Stimulated activated CD4-positive, alpha-beta T cell treated with anti-CD3 and anti-CD28 coated beads, Interleukin-15, amount 100 ng/mL, for 1 hour (primary cell): ENCODE measurements around the gene LDHAL6B.
"Not testable (repeated sequence)": the region's sequence is repeated elsewhere in the genome, so short reads cannot be mapped to it uniquely, and the experiment has no call there.

Source experiments
- DNase-seq, 2 donors: peaks; one replicate each; pipeline ENCODE4 v3.0.0-alpha.2; 2020; ENCODE audit warnings: low read depth in 1 of 2, low spot score in 1 of 2

LDHAL6B gene

DNA sequence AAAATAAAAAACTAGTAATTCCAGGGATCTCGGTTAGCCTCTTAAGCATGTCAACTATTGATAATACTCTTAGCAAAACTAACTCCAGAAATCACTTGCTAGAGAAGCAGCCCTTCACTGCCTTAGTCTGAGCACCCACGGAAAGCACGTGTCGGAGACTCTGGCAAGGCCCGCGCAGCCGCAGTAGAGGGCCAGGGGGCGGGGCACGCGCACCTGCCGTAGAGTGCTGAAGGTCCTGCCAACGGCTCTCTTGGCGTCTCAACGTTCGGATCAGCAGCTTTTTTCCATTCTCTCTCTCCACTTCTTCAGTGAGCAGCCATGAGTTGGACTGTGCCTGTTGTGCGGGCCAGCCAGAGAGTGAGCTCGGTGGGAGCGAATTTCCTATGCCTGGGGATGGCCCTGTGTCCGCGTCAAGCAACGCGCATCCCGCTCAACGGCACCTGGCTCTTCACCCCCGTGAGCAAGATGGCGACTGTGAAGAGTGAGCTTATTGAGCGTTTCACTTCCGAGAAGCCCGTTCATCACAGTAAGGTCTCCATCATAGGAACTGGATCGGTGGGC lies at the start of gene LDHAL6B:
TSS of gene LDHAL6B (plus strand) at position 221 of the 561 bp plus-strand sequence. CDS start at position 319, 98 bp downstream.
- DNase-seq = no peak

DNA sequence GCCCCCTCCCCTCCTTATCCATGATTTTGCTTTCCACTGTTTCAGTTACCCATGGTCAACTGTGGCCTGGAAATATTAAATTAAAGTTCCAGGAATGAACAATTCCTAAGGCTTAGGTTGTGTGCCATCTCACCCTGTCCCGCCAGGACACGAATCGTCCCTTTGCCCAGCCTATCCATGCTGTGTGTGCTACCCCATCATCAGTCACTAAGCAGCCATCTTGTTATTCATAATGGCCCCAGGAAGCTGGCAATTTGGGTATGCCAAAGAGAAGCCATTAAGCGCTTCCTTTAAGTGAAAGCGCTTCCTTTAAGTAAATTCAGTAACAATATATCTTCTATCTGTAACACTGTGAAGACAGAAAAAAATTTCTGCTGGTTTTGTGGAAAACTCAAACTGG lies 49.2 kb upstream of the LDHAL6B start:
- DNase-seq = no peak

DNA sequence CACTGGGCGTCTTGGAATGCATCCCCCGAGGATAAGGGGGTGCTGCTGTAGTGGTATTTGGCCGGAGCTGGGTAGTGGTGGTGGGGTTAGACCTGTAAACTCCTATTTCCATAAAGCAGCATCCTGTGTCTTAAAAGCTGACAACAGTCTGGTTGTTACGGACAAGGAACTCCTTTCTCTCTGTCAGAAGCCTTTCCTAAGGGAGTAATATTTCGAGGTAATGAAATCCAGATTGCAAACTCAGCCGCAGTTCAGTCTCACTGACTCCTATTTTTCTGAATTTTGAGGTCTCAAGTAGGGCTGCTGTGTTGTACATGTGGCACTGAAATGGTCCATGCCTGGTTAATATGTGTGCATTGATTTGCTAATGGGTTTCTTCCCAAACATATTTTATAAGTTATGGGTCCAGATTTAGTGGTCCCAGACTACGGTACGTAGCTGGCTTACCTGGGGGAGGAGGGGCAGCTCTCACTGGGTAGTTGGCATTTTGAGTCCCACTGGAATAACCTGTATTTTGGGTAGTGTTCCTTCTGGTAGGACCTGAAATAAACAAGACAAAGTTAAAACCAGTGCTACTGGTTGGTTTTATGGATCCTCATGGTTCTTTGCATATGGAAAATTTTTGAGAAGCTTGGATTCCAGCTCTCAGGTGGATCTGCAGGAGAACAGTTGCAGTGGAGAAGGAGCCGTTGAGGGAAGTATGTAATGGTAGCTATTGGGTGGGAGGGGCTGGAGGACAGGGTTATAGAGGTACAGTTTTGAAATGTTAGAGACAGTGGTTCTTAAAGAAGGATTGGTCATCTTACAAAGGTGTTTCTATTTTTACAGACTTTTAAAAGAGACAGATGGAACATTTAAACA lies 48.6 kb upstream of the LDHAL6B start:
- no peak for DNase-seq

- DNase-seq = no peak
Observed at GRCh38 chr15:59158701-59159034, 48.0 kb upstream of the LDHAL6B start.

DNA sequence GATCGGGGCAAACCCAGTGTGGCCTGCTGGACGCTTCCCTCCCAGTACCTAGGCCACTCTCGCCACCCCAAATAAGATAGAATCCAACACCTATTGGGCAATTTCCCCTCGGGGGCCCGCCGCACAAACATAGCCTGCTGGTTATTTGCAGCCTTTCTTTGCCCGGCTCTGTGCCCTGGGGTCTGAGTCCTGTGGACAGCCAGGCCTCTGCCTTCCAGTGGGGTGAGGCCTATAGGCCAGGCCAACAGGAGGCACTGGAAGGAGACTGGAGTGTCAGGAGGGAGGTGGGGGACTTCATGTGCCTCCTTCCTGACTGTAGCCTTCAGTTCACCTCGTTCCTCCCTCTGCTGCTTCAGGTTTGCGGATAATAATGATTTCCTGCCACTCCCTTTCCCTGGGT lies 47.4 kb upstream of the LDHAL6B start:
- DNase-seq = no peak

- DNase-seq = no peak
Observed at GRCh38 chr15:59160880-59161593, 45.6 kb upstream of the LDHAL6B start.

- DNase-seq = not testable (repeated sequence)
Observed at GRCh38 chr15:59162080-59162479, 44.6 kb upstream of the LDHAL6B start.

DNA sequence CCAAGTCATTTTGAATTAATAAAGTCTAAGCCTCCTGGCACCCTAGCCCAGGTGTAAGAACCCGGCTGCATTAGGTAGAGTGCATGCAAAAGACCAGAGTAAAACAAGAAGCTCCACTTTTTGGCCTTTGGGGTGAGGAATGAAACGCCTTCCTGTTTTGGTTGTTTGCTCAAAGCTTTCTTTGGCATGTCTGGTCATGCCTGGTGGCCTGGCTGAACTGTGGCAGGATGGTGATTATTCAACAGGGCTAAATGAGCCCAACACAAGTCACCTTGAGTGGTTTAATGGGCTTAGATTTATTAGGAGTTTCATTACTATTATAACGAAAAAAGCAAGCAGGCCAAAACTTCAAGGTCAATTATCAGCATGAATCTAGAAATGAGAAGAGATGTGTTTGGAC lies 40.9 kb upstream of the LDHAL6B start:
- no peak for DNase-seq

GRCh38 chr15:59166166-59166565 lies 40.5 kb upstream of the LDHAL6B start:
- DNase-seq = no peak

DNA sequence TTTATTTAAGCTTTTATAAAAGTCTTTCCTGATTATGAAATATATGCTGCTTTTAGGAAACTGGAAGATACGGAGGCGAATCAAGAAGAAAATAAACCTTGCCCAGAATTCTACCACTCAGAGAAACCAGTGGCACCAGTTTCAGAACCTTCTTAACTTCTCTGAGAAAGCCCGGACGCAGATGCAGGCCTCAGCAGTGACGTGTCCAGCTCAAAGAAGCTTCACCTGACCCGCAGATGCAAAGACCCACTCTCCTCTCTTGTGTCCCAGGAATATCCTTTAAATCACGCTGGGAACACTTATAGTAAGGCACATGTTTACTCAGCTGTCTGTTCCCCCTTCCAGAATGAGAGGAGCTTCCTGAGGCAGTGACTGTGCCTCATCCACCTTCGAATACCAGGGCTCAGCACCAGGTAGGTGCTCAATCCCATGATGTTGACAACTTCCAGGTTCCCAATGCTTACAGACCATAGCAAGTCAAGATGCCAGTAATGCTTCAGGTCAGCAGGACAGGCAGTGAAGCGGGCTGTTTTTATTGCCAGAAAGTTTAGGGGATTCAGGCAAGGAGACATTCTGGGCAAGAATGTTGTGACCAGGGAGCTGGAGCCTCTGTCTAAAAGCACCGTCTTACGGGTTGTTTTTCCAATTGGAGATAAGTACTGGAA lies 39.9 kb upstream of the LDHAL6B start:
- DNase-seq = no peak

DNA sequence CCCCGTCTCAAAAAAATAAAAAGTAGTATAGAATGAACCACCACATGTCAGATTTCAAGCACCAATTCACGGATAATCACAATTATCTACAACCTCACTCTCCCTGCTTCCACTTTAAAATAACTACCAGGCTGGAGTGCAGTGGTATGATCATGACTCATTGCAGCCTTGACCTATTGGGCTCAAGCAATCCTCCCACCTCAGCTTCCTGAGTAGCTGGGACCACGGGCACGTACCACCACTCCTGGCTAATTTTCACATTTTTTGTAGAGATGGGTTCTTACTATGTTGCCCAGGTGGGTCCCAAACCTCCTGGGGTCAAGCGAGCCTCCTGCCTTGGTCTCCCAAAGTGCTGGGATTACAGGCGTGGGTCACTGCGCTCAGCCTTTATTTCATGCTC lies 38.1 kb upstream of the LDHAL6B start:
- no peak for DNase-seq

DNA sequence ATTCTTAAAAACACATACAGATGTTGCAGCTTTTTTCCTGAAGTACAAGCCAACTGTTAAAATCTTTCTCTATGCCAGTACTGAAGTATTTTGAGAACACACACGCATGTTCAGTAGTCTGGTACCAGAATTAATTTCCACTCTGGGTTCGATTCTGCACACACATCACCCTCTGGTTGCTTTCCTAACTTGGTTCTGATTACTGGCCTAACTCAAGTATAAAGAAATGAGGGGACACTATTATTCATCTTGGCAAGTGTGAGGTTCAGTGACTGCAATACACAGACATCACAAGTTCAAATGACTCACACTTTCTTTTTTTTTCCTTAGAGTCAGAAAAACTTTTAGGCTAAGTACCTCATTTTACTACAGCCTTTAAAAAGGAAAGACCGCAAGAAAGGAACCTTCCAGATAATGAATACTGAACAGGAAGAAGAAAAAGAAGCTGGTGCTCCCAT lies 37.4 kb upstream of the LDHAL6B start:
- DNase-seq = no peak

DNA sequence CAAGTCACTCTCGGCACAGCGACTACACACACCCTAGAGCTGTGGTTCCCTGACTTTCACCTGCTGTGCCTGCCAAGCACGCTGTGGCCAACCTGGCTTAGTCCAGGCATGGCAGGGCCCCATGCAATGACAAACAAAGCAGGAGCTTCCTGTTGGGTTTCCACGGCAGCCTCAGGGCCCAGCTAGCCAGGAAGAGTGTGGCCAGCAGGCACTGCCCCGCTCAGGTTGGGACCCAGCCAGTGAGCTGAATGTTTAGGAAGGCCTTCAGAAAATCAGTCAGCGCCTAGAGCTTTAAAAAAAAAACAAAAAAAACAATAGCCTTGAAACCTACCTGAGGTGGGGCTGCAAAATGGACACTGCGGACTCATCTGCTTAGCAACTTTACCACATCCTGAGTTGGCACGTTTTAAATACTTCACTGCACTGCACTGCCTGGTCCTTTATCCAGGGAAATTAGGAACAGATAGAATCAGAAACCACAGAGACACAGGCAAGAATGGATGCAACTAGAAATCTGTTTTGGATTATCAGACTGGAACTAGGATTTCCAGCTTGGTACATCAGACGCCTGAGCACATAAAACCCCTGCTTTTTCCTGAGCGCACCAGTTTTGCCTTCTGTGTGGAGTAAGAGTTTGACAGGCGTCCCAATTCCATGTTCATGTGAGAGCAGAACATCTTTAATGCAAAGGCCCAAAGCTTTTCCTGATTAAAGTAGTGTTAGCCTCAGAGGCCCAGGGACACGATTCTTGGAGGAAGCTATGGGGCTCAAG lies 36.2 kb upstream of the LDHAL6B start:
- no peak for DNase-seq

- DNase-seq = no peak
Observed at GRCh38 chr15:59171067-59171397, 35.6 kb upstream of the LDHAL6B start.

GRCh38 chr15:59172289-59172901 lies 34.2 kb upstream of the LDHAL6B start:
- no peak for DNase-seq

- DNase-seq = no peak
Observed at GRCh38 chr15:59173194-59173593, 33.4 kb upstream of the LDHAL6B start.

GRCh38 chr15:59174151-59174834 lies 32.4 kb upstream of the LDHAL6B start:
- DNase-seq = no peak

- peak in 1 of 2 donors; percentile 5 for DNase-seq
Observed at GRCh38 chr15:59174835-59175831, 31.5 kb upstream of the LDHAL6B start.
